H1 (cell line): Measurements from ENCODE around the gene SLIT3. TPM values are rescaled to one million over a fixed set of nuclear protein-coding genes. Genes with fewer than 3 reads are reported as not detected.

ENCODE experiments used
- CBX5 ChIP-seq: fragments of 300-800, 300-1000 bp; sonication (generic); IDR thresholded peaks from 2 replicates; pipeline ENCODE4 v1.7.1; 2016; ENCODE audit warnings: antibody characterized with exemption, low read length, low read depth
- POLR2AphosphoS5 ChIP-seq: IDR thresholded peaks from 2 replicates; pipeline ENCODE4 v1.6.1; 2011; ENCODE audit warnings: low read depth, low read length
- POU5F1 ChIP-seq: IDR thresholded peaks from 2 replicates; pipeline ENCODE4 v1.6.1; 2011; ENCODE audit warnings: low read depth, mild to moderate bottlenecking, low read length, moderate library complexity
- RXRA ChIP-seq: IDR thresholded peaks from 2 replicates; pipeline ENCODE4 v1.6.1; 2011; ENCODE audit warnings: low read depth, mild to moderate bottlenecking, low read length, moderate library complexity; ENCODE audit not compliant: insufficient read depth
- SP2 ChIP-seq: IDR thresholded peaks from 2 replicates; pipeline ENCODE4 v1.6.1; 2012; ENCODE audit warnings: mild to moderate bottlenecking, low read length, inconsistent platforms
- SP4 ChIP-seq: IDR thresholded peaks from 2 replicates; pipeline ENCODE4 v1.6.1; 2012; ENCODE audit warnings: low read length, inconsistent platforms
- TEAD4 ChIP-seq: IDR thresholded peaks from 2 replicates; pipeline ENCODE4 v1.6.1; 2012; ENCODE audit warnings: low read depth, low read length, inconsistent platforms, mixed read lengths
- ZNF274 ChIP-seq: IDR thresholded peaks from 2 replicates; pipeline ENCODE4 v1.7.0; 2012; ENCODE audit warnings: low read length, borderline replicate concordance; ENCODE audit errors: extremely low read depth
- polyA plus RNA-seq, 7 experiments: library from polyadenylated mRNA; depleted of rRNA in 3 of 7; stranded (reverse) in 5 of 7; unstranded in 2 of 7; fragments of >200 nt in 5 of 7; fragments of 200-250 nt in 2 of 7; gene quantifications; 1 replicate in 5 of 7; 2 replicates in 1 of 7; 4 replicates in 1 of 7; pipeline versions ENCODE4 v1.2.1 to v1.2.3, GENCODE V29; 2011 to 2013; ENCODE audit warnings: missing spikeins in 2 of 7, mixed read lengths in 2 of 7
- total RNA-seq: library from RNA; stranded (reverse); fragmentation: NEBNext Ultra II Directional; extraction: Animal tissue kit (Norgen Biotek cat#: 25700); gene quantifications from 2 replicates; pipeline ENCODE4 v1.2.1, GENCODE V29; 2021
- TF ChIP-seq, protein P1 (sequence below): fragments of 300-600 bp; sonication (generic); IDR thresholded peaks from 2 replicates; pipeline ENCODE4 v1.7.1; 2012; ENCODE audit warnings: low read length, moderate library complexity, mild to moderate bottlenecking, inconsistent platforms; ENCODE audit not compliant: insufficient replicate concordance
- TF ChIP-seq, protein P2 (sequence below), 3 experiments: IDR thresholded peaks; 1 replicate in 2 of 3; 2 replicates in 1 of 3; pipeline versions ENCODE4 v1.5.1 to v1.6.1; 2011; ENCODE audit warnings: low read length in 3 of 3, mild to moderate bottlenecking in 3 of 3, inconsistent platforms in 2 of 3, low read depth in 1 of 3, moderate library complexity in 1 of 3; ENCODE audit not compliant: insufficient read depth in 1 of 3; ENCODE audit errors: control extremely low read depth in 1 of 3

SLIT3 gene
- total and polyA plus RNA-seq, 2 of the 8 experiments (the other 6 are each of a cell fraction or from before 2014, with no cell fraction given) = 1.1 to 1.2 TPM

DNA sequence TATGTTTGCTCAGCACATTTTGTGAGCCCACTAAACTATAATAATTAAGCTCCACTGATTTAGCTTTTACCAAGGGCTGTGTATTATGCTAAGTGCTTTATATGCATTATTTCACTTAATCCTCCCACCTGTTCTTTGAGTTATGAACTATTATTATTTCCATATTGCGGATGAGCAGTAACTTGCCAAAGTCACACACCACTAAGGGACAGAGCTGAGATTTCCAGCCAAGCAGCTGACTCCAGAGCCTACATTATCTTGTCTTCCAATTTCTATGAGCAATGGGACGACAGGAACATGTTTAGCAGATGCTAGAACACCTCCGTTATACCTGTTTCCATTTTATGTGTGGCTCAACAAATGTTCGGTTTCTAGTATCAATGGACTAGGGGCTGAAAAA is 484.3 kb downstream of the SLIT3 start (continued):
- TF ChIP-seq, protein P1, sequence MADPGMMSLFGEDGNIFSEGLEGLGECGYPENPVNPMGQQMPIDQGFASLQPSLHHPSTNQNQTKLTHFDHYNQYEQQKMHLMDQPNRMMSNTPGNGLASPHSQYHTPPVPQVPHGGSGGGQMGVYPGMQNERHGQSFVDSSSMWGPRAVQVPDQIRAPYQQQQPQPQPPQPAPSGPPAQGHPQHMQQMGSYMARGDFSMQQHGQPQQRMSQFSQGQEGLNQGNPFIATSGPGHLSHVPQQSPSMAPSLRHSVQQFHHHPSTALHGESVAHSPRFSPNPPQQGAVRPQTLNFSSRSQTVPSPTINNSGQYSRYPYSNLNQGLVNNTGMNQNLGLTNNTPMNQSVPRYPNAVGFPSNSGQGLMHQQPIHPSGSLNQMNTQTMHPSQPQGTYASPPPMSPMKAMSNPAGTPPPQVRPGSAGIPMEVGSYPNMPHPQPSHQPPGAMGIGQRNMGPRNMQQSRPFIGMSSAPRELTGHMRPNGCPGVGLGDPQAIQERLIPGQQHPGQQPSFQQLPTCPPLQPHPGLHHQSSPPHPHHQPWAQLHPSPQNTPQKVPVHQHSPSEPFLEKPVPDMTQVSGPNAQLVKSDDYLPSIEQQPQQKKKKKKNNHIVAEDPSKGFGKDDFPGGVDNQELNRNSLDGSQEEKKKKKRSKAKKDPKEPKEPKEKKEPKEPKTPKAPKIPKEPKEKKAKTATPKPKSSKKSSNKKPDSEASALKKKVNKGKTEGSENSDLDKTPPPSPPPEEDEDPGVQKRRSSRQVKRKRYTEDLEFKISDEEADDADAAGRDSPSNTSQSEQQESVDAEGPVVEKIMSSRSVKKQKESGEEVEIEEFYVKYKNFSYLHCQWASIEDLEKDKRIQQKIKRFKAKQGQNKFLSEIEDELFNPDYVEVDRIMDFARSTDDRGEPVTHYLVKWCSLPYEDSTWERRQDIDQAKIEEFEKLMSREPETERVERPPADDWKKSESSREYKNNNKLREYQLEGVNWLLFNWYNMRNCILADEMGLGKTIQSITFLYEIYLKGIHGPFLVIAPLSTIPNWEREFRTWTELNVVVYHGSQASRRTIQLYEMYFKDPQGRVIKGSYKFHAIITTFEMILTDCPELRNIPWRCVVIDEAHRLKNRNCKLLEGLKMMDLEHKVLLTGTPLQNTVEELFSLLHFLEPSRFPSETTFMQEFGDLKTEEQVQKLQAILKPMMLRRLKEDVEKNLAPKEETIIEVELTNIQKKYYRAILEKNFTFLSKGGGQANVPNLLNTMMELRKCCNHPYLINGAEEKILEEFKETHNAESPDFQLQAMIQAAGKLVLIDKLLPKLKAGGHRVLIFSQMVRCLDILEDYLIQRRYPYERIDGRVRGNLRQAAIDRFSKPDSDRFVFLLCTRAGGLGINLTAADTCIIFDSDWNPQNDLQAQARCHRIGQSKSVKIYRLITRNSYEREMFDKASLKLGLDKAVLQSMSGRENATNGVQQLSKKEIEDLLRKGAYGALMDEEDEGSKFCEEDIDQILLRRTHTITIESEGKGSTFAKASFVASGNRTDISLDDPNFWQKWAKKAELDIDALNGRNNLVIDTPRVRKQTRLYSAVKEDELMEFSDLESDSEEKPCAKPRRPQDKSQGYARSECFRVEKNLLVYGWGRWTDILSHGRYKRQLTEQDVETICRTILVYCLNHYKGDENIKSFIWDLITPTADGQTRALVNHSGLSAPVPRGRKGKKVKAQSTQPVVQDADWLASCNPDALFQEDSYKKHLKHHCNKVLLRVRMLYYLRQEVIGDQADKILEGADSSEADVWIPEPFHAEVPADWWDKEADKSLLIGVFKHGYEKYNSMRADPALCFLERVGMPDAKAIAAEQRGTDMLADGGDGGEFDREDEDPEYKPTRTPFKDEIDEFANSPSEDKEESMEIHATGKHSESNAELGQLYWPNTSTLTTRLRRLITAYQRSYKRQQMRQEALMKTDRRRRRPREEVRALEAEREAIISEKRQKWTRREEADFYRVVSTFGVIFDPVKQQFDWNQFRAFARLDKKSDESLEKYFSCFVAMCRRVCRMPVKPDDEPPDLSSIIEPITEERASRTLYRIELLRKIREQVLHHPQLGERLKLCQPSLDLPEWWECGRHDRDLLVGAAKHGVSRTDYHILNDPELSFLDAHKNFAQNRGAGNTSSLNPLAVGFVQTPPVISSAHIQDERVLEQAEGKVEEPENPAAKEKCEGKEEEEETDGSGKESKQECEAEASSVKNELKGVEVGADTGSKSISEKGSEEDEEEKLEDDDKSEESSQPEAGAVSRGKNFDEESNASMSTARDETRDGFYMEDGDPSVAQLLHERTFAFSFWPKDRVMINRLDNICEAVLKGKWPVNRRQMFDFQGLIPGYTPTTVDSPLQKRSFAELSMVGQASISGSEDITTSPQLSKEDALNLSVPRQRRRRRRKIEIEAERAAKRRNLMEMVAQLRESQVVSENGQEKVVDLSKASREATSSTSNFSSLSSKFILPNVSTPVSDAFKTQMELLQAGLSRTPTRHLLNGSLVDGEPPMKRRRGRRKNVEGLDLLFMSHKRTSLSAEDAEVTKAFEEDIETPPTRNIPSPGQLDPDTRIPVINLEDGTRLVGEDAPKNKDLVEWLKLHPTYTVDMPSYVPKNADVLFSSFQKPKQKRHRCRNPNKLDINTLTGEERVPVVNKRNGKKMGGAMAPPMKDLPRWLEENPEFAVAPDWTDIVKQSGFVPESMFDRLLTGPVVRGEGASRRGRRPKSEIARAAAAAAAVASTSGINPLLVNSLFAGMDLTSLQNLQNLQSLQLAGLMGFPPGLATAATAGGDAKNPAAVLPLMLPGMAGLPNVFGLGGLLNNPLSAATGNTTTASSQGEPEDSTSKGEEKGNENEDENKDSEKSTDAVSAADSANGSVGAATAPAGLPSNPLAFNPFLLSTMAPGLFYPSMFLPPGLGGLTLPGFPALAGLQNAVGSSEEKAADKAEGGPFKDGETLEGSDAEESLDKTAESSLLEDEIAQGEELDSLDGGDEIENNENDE = no peak
- TF ChIP-seq CBX5 (no peak), SP4 (no peak), SP2 (no peak), ZNF274 (no peak), RXRA (no peak), POLR2AphosphoS5 (no peak), POU5F1 (no peak), TEAD4 (no peak)
- TF ChIP-seq, protein P2, sequence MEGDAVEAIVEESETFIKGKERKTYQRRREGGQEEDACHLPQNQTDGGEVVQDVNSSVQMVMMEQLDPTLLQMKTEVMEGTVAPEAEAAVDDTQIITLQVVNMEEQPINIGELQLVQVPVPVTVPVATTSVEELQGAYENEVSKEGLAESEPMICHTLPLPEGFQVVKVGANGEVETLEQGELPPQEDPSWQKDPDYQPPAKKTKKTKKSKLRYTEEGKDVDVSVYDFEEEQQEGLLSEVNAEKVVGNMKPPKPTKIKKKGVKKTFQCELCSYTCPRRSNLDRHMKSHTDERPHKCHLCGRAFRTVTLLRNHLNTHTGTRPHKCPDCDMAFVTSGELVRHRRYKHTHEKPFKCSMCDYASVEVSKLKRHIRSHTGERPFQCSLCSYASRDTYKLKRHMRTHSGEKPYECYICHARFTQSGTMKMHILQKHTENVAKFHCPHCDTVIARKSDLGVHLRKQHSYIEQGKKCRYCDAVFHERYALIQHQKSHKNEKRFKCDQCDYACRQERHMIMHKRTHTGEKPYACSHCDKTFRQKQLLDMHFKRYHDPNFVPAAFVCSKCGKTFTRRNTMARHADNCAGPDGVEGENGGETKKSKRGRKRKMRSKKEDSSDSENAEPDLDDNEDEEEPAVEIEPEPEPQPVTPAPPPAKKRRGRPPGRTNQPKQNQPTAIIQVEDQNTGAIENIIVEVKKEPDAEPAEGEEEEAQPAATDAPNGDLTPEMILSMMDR (IDR thresholded peaks at IDR 0.05; ENCODE audit: control extremely low read depth in 1 of 3, insufficient read depth in 1 of 3, low read depth in 1 of 3, low read length in 3 of 3) = no peak
